Measurements from ENCODE around the gene THYN1.

THYN1 gene

GRCh38 chr11:134223836-134224709 is 29.1 kb downstream of the THYN1 start, which contains the start of the genes NCAPD3 and VPS26B:
TSS of gene NCAPD3 (minus strand) at chr11:134223967. CDS start at chr11:134223926, 41 bp downstream.
TSS of gene VPS26B (plus strand) at chr11:134224671. CDS start at chr11:134225123, 452 bp downstream.
- DNase-seq (ENCODE audit: low read depth in 1 of 2, low spot score in 1 of 2), result peak; percentile 91 to 92

GRCh38 chr11:134223121-134223520 is 30.0 kb downstream of the THYN1 start:
- no peak for DNase-seq (ENCODE audit: low read depth in 1 of 2, low spot score in 1 of 2)

GRCh38 chr11:134216816-134217215 is 36.3 kb downstream of the THYN1 start:
- DNase-seq (ENCODE audit: low read depth in 1 of 2, low spot score in 1 of 2), result no peak

GRCh38 chr11:134215836-134216235 is 37.3 kb downstream of the THYN1 start:
- DNase-seq (ENCODE audit: low read depth in 1 of 2, low spot score in 1 of 2), result no peak

- DNase-seq (ENCODE audit: low read depth in 1 of 2, low spot score in 1 of 2), result peak; percentile 31 to 38
Measured at GRCh38 chr11:134207538-134208239, 45.5 kb downstream of the THYN1 start.

GRCh38 chr11:134206185-134206584 is 47.0 kb downstream of the THYN1 start:
- DNase-seq (ENCODE audit: low read depth in 1 of 2, low spot score in 1 of 2), result no peak

- DNase-seq (ENCODE audit: low read depth in 1 of 2, low spot score in 1 of 2), result no peak
Measured at GRCh38 chr11:134205729-134206128, 47.4 kb downstream of the THYN1 start.

- DNase-seq (ENCODE audit: low read depth in 1 of 2, low spot score in 1 of 2), result no peak
Measured at GRCh38 chr11:134202661-134203060, 50.5 kb downstream of the THYN1 start.

- DNase-seq (ENCODE audit: low read depth in 1 of 2, low spot score in 1 of 2), result no peak
Measured at GRCh38 chr11:134200688-134201087, 52.5 kb downstream of the THYN1 start.

GRCh38 chr11:134199531-134199930 is 53.6 kb downstream of the THYN1 start:
- no peak for DNase-seq (ENCODE audit: low read depth in 1 of 2, low spot score in 1 of 2)

Measured in stimulated activated CD4-positive, alpha-beta T cell treated with anti-CD3 and anti-CD28 coated beads, Interleukin-15, amount 100 ng/mL, for 1 hour (primary cell).